HG03175 (cell line): Measurements from ENCODE around the gene CMIP.
"Not testable (repeated sequence)": the region's sequence is repeated elsewhere in the genome, so short reads cannot be mapped to it uniquely, and the experiment has no call there.

Experiments used
- ATAC-seq: cut with Tn5 transposase; IDR thresholded peaks from one replicate; pipeline ENCODE4 v1.9.1; 2021; ENCODE audit warnings: mild to moderate bottlenecking, moderate library complexity; ENCODE audit not compliant: unreplicated experiment

The CMIP gene

DNA sequence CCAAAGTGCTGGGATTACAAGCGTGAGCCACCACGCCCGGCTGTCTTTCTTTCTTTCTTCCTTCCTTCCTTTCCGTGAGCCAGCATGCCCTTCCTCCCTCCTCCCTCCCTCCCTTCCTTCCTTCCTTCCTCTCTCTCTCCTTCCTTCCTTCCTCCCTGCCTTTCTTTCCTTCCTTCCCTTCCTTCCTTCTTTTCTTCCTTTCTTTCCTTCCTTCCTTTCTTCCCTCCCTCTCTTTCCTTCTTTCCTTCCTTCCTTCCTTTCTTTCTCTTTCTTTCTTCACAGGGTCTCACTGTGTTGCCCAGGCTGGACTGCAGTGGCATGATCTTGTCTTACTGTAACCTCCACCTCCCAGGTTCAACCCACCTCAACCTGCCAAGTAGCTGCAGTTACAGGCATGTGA lies 283.8 kb downstream of the CMIP start:
- no peak for ATAC-seq

DNA sequence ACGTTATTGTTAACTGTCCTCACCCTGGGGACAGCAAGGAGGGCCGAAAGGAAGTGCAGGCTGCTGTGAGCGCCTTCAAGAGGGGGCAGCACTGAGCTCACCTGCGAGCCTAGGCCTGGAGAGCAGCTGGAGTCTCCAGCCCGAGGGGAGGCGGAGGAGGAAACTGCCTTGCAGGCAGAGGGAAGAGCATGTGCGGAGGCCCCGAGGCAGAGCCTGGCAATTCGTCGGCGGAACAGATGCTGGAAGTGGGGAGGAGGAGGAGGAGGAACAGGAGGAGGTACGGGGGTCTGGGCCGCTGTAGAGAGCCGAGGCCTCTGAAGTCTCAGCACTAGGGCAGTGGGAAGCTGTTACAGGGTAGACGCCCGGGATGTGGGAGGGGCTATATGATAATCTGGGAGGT lies 284.8 kb downstream of the CMIP start:
- ATAC-seq = no peak

DNA sequence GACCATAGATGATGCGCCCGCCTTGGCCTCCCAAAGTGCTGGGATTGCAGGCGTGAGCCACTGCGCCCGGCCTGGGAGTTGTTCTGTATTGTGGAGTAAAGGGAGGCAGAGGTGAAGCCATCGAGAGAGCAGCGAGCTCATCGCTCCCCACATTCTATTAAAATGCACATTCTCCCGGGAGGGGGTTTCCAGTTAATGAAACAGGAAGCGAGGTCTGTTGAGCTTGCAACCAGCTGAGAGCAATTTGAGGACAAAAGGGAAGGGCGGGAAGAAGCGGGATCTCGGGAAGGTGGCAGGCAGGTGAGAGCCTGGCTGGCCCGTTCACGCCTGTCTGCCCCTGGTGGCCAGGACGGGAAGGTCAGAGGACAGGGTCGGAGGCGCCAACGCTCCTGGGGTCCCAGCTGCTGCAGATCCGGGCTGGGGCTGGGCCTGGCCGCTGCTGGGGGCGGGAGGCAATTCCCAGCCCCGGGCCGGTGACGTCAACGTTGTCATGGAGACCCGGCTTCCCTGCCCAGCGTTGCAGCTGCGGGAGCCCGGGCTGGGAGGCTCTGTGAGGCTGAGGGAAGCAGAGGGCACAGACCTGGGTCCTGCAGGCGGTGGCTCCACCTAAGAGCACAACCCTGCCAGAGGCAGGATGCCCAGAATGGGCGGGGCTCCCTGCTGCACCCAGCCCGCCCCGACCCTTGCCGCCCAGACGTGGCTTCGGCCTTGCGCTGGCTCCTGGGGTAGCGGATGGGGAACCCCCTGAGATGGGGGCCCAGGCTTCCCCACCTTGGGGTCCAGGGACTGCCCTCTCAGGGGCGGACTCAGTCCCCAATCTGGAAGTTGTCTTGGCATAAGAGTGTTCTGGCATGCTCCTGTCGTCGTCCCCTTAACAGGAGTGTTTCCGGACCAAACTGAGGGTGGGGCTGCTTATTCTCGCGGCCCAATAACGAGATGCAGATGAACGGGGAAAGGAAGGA lies 285.8 kb downstream of the CMIP start:
- ATAC-seq = peak; percentile 81

DNA sequence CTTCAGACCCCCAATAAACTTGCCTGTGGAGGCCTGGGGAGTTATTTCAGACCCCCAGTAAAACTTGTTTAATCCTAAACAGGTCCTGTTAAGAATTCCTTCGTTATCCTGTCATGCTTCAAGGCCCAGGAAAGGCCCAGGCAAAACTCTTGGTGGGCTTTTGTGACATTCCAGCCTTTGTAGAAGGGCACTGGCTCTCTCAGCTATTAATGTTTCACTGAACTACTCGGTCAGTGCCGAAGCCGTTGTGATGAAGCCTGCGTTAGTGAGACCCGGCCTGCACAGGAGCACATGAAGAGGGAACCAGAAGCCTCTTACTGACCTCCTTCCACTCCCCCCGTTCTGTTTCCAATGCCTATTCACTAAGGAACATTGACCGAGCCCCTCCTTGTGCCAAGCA lies 287.0 kb downstream of the CMIP start:
- ATAC-seq = no peak

DNA sequence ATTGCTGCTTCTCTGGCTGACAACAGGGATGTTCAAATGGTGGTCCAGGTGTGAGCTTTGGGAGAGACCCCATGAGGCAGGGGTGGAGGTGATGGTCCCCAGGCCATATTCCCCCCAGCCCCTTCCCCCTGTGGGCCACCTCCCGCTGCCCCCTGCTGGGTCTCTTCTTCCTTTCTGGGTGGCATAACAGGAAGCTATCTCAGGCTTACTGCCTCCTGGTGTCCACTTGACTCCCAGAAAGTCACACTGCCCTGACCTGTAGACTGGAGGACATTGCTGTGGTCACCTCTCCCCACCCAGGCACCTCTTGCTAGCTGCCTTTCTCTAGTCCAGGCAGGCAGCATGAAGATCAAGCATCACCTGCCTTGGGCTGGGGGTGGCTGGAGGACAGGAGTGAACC lies 288.1 kb downstream of the CMIP start:
- no peak for ATAC-seq

DNA sequence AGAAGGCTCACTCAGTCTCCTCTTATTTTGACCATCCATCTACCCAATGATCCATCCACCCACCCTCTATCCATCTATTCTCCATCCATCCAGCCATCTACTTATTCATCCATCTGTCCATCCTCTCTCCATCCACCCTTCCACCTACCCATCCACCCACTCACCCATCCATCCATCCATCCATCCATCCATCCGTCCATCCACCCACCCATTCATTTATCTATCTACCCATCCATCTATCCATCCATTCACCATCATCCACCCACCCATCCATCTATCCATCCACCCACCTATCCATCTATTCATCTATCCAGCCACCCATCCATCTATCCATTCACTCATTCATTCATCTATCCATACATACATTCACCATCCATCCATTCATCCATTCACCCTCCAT lies 288.7 kb downstream of the CMIP start:
- no peak for ATAC-seq

DNA sequence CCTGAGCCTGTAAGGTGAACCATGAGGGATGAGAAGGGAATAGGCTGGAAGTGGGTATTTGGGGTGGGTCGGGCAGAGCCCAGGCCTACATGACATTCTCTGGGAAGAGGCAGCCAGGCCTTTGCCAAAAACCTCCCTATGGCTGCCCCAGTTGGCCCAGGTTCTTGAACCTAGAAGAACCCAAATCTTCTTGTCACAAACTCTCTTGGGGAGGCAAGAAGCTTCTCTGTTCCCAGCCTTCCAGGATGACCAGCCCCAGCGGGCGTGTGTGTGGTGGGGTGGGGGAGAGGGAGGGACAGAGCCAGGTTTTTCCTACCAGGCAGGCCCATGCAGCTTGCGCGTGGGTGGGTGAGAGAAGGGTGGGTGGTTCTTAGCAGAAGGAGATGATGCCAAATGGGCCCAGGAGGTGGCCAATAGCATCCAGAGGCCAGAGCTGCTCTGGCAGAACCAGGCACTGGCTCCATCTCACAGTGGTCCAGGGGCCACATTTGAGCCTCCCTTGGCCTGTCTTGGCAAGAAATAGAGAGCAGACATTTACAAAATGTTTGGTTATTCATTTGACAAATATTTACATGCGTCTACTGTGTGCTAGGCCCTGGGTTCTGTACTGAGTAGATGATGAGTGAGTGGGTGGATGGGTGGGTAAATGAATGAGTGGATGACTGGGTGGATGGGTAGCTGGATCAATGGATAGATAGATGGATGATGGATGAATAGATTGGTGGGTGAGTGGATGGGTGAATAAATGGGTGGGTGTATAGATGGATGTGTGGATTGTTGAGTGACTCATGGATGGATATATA lies 290.2 kb downstream of the CMIP start:
- ATAC-seq = no peak

DNA sequence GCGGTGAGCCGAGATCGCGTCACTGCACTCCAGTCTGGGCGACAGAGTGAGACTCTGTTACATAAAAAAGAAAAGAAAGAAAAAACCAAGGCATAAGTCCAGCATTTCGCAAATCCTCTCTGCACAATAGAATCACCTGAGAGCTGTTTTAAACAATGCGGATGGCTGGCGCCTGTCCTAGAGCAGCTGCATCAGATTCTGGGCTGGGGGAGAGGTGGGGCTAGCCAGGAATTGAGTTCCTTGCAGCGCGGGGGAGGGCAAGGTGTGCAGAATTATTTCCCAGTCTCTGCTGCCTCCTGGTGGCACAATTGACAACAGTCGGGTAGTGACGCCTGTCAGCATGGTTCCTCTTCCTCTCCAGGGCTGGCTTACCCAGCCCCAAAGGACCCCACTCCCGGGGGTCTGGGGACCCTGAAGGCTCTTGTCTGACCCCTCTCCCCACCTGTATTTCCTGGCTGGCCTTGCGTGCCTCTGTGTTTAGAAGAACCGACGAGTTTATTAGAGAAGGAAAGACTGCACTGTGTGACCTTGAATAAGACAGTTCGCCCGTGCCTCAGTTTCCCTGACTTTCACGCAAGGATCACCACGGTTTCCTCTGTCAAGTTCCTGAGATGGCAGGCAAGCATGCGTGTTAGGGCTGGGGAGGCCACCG lies 293.4 kb downstream of the CMIP start:
- ATAC-seq = peak; percentile 62

DNA sequence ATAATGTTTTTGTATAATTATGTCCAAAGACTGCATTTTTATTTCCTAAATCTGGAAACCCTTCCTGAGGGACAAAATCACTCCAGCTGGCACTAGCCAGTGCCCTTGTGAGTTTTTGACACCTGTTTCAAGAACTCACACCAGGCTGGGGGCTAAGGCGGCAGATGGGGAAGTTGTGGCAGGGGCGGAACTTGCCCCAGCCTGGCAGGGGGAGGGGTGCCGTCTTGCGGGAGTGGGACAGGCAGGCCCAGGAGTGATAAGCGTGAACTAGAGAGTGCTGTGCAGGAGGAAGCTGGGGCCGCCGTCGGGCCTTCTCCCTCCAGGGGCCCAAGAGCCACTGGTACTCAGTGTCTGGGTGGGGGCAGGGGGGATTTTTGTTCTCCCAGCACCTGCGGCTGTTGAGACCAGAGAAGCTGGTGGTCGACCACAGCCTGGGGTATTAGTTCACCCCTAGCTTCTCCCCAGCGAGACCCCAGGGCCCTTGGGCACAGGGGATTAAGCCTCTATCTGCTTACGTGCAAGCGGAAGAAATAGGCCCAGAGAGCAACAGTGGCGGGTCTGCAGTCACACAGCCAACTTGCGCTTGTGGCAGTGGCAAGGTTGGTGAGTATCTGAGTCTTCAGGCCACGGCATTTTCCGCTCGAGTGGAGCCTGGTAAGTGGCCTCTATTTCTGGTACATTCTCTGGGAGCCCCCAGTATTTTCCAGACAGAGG lies 294.3 kb downstream of the CMIP start:
- ATAC-seq = peak; percentile 35

DNA sequence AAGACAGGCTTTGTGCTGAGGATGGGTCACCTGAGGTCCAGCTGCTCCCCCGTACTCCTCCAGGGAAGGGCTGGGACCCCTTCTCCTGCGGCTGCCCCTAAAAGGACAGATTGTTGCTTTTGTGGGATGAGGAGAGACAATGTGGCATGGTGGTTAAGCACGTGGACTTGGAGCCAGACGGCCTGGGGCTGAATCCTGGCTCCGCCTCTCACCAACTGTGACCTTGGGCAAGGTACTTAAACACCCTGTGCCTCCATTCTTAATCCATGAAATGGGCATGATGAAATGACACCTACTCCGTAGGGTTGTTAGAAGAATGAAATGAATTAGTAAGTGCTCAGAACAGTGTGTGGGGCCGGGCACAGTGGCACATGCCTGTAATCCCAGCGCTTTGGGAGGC lies 294.9 kb downstream of the CMIP start:
- ATAC-seq = no peak

DNA sequence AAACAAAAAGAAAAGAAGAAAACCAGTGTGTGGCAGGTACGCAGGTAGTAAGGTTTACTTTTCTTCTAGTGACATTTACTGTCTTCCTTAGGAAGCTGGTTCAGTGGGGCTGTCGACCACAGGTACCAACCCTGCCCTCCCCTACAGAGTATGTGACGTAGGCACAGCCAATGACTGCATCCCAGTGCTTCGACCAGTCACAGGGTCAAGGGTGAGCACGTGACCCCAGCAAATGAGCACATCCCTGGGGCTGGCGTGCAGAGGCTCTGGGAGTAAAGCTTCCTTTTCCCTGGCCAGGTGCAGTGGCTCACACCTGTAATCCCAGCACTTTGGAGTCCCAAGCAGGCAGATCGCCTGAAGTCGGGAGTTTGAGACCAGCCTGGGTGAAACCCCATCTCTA lies 295.6 kb downstream of the CMIP start:
- peak; percentile 71 for ATAC-seq

DNA sequence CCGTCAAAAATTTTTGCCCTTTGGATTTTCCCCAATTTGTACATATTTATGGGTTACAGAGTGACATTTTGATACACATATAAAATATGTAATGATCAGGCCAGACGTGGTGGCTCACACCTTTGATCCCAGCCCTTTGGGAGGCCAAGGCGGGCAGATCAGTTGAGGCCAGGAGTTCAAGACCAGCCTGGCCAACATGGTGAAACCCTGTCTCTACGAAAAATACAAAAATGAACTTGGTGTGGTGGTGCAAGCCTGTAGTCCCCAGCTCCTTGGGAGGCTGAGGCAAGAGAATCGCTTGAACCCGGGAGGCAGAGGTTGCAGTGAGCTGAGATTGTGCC lies 296.8 kb downstream of the CMIP start:
- not testable (repeated sequence) for ATAC-seq

DNA sequence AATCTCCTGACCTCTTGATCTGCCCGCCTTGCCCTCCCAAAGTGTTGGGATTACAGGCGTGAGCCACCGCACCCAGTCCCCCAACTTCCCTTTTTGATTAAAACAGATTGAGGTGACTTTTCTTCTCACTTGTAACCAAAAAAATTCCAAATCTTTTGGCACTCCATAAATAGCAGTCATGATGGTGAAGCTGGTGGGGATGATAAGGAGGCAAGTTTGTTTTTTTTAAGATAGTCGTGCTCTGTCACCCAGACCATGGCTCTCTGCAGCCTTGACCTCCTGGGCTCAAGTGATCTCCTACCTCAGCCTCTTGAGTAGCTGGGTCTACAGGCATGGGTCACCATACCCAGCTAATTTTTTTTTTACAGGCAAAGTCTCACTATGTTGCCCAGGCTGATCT lies 299.8 kb downstream of the CMIP start:
- ATAC-seq = no peak

DNA sequence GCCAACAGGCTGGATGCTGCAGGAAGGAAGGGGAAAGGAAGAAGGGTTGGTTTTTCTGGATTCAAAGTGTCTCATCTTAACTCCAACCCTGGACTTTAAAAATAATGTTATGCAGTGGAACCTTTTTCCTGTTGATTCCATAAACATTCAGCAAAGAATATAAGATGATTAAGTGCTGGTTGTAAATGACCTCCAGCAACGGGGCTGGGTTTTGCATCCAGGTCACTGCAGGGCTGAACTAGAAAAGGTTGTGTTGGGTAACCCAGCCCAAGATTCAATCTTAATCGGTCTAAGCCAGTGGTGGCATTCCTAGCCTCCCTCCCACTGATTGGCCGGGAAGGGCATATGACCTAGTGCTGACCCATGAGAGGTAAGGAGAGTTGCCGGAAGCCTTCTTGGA lies 300.3 kb downstream of the CMIP start:
- ATAC-seq = no peak

DNA sequence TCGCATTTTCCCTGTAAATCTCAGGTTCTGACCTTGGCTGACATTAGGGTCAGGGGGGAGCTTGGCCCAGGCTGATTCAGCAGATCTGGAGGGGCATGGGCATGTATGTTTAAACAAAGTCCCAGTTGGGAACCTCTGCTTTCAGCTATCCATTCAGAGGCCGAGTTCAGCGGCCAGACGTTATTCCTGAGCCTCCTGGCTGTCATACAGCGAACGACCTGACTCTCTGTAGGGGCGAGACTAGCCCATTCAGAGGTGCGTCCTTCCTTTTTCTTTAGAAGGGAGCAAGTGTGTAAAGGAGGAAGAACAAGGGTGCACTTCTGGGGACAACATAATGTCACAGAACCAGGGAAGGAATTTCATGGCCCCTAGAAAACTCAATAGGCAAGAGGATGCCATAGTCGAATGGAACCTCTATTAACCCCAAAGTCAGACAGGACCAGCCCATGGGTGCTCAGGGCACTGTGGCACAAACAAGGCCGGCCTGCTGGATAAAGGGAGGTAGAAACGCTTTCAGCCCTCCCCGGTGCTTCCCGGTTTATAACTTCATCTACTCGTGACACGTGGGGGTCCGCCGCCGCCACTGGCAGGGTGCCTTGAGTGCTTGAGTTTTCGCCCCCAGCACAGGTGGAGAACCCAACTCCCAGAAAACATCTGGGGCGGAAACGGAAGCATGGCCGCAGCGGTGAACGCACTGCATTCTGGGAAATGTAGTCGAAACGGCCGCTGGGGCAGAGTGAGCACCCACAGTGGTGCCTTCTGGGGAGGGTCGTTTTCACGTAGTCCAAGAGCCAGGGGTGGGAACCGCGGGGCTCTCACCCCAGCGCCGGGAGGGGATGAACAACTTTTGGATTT lies 301.3 kb downstream of the CMIP start:
- peak; percentile 80 for ATAC-seq

DNA sequence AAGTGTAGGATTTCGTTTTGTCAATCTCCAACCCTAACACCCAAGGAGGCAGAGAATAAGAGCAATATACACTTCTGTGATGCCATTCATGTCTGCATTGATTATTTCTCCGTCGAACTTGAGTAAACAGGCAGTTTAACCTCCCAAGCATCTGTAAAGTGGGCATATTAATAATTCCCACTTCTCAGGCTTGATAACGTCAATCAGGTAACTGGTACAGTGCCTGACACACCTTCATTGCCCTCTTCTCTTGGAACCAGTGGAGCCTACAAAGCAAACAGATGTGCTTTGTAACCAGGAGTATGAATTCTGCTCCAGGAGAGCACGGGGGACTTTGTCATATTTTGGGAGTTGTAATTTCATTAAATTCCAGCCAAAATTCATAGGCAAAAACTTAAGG lies 302.0 kb downstream of the CMIP start:
- no peak for ATAC-seq

DNA sequence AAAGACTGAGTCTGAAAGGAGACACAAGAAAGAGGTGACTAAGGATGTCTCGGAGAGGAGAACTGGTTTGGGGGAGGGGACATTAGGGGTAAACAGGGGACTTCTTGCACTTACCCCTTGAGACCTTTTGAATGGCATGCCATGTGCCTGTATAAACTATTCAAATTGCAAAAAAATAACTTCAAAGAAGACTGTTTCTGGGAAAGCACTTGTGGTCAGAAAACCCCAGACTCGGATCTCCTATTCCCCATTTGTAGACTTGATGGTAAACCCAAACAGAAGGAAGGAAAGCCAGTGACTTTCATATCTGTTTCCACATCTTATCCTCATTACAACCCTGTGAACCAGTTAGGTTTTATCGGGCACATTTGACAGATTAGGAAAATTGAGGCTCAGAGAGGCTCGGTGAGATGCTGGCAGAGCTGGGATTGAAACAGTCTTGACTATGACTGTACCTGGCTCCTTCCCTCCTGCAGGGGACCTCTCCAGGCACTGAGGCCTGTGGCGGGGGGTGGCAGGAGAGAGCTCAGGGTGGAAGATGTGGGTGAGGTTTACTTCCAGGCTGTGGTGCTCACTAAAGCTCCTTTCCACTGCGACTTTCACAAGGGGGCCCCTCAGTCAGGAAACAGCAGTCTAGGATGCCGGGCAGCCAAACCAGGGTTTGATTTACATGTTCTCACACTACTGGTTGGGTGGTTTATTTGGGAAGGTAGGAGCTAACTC lies 304.0 kb downstream of the CMIP start:
- no peak for ATAC-seq

DNA sequence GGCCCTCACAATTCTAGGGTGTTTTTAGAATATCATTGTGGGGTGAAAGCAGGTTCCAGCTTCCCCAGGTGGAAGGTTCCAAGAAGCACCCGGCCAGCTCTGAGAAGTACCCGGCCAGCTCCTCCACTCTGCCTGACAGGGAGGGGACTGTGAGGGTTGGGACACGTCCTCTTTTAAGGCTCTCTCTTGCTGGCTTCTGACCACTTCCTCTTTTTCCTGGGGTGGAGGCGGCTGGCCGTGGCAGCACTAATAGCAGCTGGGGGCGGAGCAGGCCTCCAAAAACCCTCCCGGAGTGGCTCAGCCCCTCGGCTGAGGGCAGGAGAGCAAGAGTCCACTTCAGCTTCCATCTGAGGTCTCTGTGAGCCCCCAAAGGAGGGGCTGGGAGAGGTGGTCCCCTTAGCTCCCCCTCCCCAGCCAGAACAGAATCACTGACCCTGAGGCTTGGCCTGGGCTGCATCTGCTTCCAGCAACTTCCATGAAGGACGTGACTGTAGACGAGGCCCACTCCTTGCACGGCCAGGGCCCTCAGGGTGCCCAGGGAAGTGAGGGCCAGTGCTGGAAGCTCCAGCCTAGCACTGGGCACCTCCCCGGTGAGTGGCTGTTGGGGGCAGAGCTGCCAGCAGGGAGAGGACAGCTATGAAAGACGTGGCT lies 307.7 kb downstream of the CMIP start:
- peak; percentile 94 for ATAC-seq

DNA sequence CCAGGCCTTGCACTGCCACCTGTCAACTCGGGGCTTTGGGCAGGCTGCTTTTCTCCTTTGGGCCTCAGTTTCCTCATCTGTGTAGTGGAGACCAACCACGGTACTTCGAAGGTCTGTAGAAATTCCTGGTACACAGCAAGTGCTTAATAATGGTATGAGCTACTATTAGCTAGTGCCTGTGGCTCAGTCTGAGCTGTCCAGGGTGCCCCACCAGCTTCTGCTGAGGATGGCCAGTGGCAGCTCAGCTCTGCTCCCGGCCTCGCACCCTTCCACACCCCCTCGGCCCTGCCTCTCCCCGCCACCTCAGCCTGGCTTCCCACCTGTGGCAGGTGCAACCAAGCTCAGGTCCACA lies 308.2 kb downstream of the CMIP start:
- ATAC-seq = no peak
